Progenitor cell of endocrine pancreas (in vitro differentiated cells): Measurements from ENCODE around the gene SLC6A8. TPM values are rescaled to one million over a fixed set of nuclear protein-coding genes. Genes with fewer than 3 reads are reported as not detected.

Source experiments
- DNase-seq: peaks from one replicate; pipeline ENCODE4 v3.0.0; 2021; ENCODE audit warnings: low spot score; ENCODE audit not compliant: unreplicated experiment
- H3K27ac Mint-ChIP-seq: 2 replicates; pipeline ENCODE4 v1.8.0; 2021; ENCODE audit warnings: mild to moderate bottlenecking, moderate library complexity, mixed read lengths
- H3K27me3 Mint-ChIP-seq: 2 replicates; pipeline ENCODE4 v1.8.0; 2021; ENCODE audit warnings: mixed read lengths
- H3K36me3 Mint-ChIP-seq: 2 replicates; pipeline ENCODE4 v1.8.0; 2022; ENCODE audit warnings: mixed read lengths; ENCODE audit not compliant: insufficient read depth
- H3K4me1 Mint-ChIP-seq: 2 replicates; pipeline ENCODE4 v1.8.0; 2021; ENCODE audit warnings: low read depth, mixed read lengths
- H3K4me3 Mint-ChIP-seq: 2 replicates; pipeline ENCODE4 v1.8.0; 2021; ENCODE audit warnings: low read depth, mild to moderate bottlenecking, moderate library complexity, mixed read lengths
- H3K9me3 Mint-ChIP-seq: 2 replicates; pipeline ENCODE4 v1.8.0; 2021; ENCODE audit warnings: low read depth, mixed read lengths
- total RNA-seq: library from RNA; stranded (reverse); gene quantifications from 2 replicates; pipeline ENCODE4 v1.2.1, GENCODE V29; 2021
- TF ChIP-seq, protein P1 (sequence below): fragments of 200-600 bp; sonication (generic); IDR thresholded peaks from one replicate; pipeline ENCODE4 v1.5.0; 2021; ENCODE audit warnings: antibody characterized with exemption, mild to moderate bottlenecking; ENCODE audit not compliant: unreplicated experiment

The SLC6A8 gene
- total RNA-seq, 1 donor from 2014 or later, result 52.2 TPM

- Mint-ChIP-seq H3K27me3 (no peaks in the 10 kb centered on the region), H3K36me3 (peaks cover 5% of the 10 kb centered on the region), H3K4me1 (no peaks in the 10 kb centered on the region), H3K9me3 (no peaks in the 10 kb centered on the region), H3K4me3 (no peak overlapping the region), H3K27ac (peak overlapping the region; percentile 62)
- TF ChIP-seq, protein P1, sequence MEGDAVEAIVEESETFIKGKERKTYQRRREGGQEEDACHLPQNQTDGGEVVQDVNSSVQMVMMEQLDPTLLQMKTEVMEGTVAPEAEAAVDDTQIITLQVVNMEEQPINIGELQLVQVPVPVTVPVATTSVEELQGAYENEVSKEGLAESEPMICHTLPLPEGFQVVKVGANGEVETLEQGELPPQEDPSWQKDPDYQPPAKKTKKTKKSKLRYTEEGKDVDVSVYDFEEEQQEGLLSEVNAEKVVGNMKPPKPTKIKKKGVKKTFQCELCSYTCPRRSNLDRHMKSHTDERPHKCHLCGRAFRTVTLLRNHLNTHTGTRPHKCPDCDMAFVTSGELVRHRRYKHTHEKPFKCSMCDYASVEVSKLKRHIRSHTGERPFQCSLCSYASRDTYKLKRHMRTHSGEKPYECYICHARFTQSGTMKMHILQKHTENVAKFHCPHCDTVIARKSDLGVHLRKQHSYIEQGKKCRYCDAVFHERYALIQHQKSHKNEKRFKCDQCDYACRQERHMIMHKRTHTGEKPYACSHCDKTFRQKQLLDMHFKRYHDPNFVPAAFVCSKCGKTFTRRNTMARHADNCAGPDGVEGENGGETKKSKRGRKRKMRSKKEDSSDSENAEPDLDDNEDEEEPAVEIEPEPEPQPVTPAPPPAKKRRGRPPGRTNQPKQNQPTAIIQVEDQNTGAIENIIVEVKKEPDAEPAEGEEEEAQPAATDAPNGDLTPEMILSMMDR, result no peak
- no peak for DNase-seq
These were observed 12.7 kb downstream of the SLC6A8 start for GRCh38 chrX:153700376-153700945.

- no peaks in the 10 kb centered on the region for H3K4me1 Mint-ChIP-seq
- H3K27me3 Mint-ChIP-seq, result no peaks in the 10 kb centered on the region
- H3K4me3 Mint-ChIP-seq, result no peak overlapping the region
- peaks cover 5% of the 10 kb centered on the region for H3K36me3 Mint-ChIP-seq
- no peak overlapping the region for H3K27ac Mint-ChIP-seq
- no peak for DNase-seq
- TF ChIP-seq, protein P1, result no peak
- no peaks in the 10 kb centered on the region for H3K9me3 Mint-ChIP-seq
These were observed 13.2 kb downstream of the SLC6A8 start for GRCh38 chrX:153700967-153701366.

GRCh38 chrX:153701706-153702105 is 14.0 kb downstream of the SLC6A8 start:
- TF ChIP-seq, protein P1, result no peak
- Mint-ChIP-seq H3K27ac (no peak overlapping the region), H3K4me3 (no peak overlapping the region), H3K36me3 (peaks cover 5% of the 10 kb centered on the region), H3K27me3 (no peaks in the 10 kb centered on the region), H3K9me3 (peaks cover 3% of the 10 kb centered on the region), H3K4me1 (no peaks in the 10 kb centered on the region)
- DNase-seq, result no peak

GRCh38 chrX:153702336-153703035 is 14.8 kb downstream of the SLC6A8 start:
- no peak for DNase-seq
- peaks cover 5% of the 10 kb centered on the region for H3K9me3 Mint-ChIP-seq
- no peaks in the 10 kb centered on the region for H3K4me1 Mint-ChIP-seq
- no peaks in the 10 kb centered on the region for H3K27me3 Mint-ChIP-seq
- H3K4me3 Mint-ChIP-seq, result no peak overlapping the region
- TF ChIP-seq, protein P1, result no peak
- H3K27ac Mint-ChIP-seq, result no peak overlapping the region
- peaks cover 4% of the 10 kb centered on the region for H3K36me3 Mint-ChIP-seq

DNA sequence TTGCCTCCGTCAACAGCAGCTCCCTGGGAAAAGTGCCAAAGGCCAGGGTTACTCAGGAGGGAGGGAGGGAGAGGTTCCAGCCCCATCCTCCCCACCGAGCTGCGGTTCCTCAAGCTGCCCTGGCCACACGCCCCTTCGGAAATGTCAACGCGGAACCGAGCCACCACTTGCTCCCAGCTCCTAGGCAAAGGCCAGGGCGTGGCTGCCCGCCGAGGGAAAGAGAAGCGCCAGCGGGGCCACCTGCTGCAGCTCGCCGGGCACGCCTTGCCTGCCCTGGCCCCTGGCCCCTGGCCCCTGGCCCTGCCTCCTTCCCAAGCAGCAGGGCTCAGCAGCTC is 15.3 kb downstream of the SLC6A8 start:
- no peaks in the 10 kb centered on the region for H3K27me3 Mint-ChIP-seq
- TF ChIP-seq, protein P1, result no peak
- H3K9me3 Mint-ChIP-seq, result peaks cover 5% of the 10 kb centered on the region
- DNase-seq, result no peak
- no peaks in the 10 kb centered on the region for H3K4me1 Mint-ChIP-seq
- H3K27ac Mint-ChIP-seq, result no peak overlapping the region
- peaks cover 4% of the 10 kb centered on the region for H3K36me3 Mint-ChIP-seq
- H3K4me3 Mint-ChIP-seq, result no peak overlapping the region
